AG09309 (cell line): ENCODE data around the gene KCNF1.
A peak's percentile ranks its signal among the peaks of the same experiment; 100 is the strongest.

Experiments used
- DNase-seq: peaks from one replicate; pipeline ENCODE4 v3.0.0-alpha.2; 2010; ENCODE audit warnings: low read depth
- H3K4me3 ChIP-seq: 2 replicates; pipeline ENCODE4 v1.5.1; 2011; ENCODE audit warnings: mild to moderate bottlenecking, low read depth, low read length, moderate library complexity; ENCODE audit not compliant: control insufficient read depth
- TF ChIP-seq, protein P1 (sequence below): IDR thresholded peaks from 2 replicates; pipeline ENCODE4 v1.5.1; 2011; ENCODE audit warnings: mild to moderate bottlenecking, low read depth, low read length, inconsistent platforms; ENCODE audit not compliant: insufficient read depth, control insufficient read depth; ENCODE audit errors: missing control alignments

KCNF1 gene

DNA sequence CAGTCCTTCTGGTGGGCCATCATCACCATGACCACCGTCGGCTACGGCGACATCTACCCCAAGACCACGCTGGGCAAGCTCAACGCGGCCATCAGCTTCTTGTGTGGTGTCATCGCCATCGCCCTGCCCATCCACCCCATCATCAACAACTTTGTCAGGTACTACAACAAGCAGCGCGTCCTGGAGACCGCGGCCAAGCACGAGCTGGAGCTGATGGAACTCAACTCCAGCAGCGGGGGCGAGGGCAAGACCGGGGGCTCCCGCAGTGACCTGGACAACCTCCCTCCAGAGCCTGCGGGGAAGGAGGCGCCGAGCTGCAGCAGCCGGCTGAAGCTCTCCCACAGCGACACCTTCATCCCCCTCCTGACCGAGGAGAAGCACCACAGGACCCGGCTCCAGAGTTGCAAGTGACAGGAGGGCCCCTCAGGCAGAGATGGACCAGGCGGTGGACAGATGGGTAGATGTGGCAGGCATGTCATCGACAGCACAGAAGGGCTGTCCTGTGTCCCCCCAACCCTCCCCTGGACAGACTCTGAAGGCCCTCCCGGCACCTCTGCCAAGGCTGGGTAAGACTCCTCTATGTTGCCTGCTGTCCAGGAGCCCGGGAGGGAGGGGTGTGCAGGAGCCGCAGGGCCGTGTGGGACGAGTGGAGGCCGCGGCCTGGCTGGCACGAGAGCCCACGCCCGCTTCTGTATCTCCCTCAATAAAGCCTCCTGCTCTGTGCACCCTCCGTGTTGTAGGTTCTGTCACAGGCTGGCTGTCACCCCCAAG, 2.0 kb downstream of the KCNF1 start:
- TF ChIP-seq, protein P1, sequence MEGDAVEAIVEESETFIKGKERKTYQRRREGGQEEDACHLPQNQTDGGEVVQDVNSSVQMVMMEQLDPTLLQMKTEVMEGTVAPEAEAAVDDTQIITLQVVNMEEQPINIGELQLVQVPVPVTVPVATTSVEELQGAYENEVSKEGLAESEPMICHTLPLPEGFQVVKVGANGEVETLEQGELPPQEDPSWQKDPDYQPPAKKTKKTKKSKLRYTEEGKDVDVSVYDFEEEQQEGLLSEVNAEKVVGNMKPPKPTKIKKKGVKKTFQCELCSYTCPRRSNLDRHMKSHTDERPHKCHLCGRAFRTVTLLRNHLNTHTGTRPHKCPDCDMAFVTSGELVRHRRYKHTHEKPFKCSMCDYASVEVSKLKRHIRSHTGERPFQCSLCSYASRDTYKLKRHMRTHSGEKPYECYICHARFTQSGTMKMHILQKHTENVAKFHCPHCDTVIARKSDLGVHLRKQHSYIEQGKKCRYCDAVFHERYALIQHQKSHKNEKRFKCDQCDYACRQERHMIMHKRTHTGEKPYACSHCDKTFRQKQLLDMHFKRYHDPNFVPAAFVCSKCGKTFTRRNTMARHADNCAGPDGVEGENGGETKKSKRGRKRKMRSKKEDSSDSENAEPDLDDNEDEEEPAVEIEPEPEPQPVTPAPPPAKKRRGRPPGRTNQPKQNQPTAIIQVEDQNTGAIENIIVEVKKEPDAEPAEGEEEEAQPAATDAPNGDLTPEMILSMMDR, result no peak
- DNase-seq, result no peak
- no peak overlapping the region for H3K4me3 ChIP-seq

DNA sequence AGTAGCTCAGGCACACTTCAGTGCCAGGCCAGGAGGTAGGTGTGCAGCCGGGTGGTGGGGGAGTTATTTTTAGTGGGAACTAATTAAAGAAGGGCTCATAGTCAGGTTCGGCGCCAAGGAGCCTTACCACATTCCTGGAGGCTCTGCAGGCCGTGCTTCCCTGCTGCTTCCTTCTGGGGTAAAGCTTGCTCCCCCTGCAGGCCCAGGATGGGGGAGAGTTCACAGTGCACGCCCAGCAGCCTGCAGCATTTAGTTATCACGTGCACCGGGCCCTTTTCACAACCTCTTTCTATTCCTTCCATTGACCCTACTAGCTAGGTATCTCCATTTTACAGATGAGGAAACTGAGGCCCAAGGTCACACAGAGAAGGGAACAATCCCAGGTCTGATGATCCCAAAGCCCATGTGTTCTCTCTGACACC, 2.5 kb downstream of the KCNF1 start:
- DNase-seq, result no peak
- TF ChIP-seq, protein P1, result peak; percentile 34
- H3K4me3 ChIP-seq, result no peak overlapping the region

DNA sequence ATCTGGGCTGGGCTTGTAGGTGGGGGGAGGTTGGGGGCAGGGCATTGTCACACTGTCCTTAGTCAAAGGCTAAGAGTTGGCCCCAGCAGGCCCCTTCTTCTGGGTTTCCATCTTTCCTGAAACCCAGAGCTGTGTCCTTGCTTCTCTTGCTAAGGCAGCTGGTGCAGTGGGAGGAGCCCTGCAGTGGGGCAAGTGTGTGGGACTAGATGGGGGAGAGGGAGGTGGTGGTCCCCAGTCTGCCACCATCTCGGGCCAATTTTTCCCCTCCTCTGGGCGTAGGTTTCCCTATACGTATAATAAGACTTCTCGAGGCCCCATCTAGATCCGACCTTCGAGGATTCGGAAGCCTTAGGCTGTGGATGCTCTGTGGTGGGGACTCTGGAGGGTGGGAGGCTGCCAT, 3.5 kb downstream of the KCNF1 start:
- TF ChIP-seq, protein P1, result no peak
- DNase-seq, result no peak
- H3K4me3 ChIP-seq, result no peak overlapping the region

DNA sequence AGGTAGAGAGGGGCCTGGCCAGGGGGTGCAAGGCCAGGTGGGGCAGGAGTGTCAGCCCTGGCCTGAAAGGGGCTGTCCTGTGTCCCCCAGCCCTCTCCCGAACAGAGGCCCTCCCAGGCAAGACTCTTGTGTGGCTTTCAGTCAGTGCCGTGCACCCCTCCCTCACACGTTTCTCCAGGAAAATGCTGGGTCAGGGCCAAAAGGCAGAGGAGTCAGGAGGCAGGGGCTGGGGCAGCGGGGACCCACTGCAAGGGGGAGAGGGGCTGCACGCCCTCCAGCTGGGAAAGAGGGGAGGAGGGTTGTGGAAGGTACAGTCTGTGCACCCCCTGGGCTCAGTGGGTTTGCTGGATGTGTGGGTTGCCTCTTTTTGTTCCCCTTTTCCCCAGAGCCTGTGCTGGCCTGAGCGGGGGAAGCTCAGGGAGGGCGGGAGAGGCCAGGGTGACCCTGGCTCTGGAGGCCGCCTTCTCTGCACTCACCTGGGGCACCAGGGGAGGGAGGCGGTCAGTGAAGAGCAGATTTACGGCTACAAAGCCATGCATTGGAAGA, 4.1 kb downstream of the KCNF1 start:
- DNase-seq, result no peak
- TF ChIP-seq, protein P1, result no peak
- no peak overlapping the region for H3K4me3 ChIP-seq

DNA sequence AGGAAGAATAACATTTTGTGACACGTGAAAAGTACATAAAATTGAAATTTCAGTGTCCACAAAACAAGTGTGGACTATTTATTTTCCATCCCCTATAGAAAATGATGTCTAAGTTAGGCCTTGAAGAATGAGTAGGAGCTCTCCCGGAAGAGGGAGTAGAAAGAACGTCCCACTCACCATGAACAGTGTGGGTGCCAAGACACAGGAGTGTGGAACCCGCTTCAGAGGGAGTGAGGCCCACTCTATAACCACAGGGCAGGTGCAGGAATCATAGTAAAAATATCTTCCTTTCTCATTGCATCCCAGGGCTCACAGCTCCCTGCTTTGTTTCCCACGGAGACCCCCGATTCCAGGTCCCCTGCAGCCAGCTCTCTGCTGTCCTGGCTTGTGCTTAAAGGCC, 5.2 kb downstream of the KCNF1 start:
- TF ChIP-seq, protein P1, result no peak
- no peak for DNase-seq
- no peak overlapping the region for H3K4me3 ChIP-seq

DNA sequence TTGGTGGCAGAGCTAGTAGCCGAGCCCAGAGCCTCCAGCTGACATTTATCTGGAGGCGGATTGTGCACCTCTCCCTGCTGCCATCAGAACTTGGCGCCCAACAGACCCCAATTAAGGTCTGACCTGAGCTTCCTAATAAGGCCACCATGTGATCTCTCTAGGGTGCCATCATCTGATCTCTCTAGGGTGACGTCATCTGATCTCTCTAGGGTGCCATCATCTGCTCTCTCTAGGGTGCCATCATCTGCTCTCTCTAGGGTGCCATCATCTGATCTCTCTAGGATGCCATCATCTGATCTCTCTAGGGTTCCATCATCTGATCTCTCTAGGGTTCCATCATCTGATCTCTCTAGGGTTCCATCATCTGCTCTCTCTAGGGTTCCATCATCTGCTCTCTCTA, 6.2 kb downstream of the KCNF1 start:
- TF ChIP-seq, protein P1, result no peak
- no peak for DNase-seq

More for the DNA sequence above, 6.2 kb downstream of the KCNF1 start:
- H3K4me3 ChIP-seq, result no peak overlapping the region
